Measurements from ENCODE around the gene CYLD. TPM values are rescaled to one million over a fixed set of nuclear protein-coding genes. Genes with fewer than 3 reads are reported as not detected.

The CYLD gene
- total RNA-seq, 1 donor from 2014 or later, result 10.3 TPM

DNA sequence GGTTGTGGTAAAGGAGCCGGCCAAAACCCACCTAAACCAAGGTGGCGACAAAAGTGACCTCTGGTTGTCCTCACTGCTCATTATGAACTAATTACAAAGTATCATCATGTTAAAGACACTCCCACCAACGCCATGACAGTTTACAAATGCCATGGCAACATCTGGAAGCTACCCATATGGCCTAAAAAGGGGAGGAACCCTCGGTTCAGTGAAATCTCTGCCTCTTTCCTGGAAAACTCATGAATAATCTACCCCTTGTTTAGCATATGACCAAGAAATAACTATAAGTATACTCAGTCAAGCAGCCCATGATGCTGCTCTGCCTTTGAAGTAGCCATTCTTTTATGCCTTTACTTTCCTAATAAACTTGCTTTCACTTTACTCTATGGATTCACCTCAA is 72.2 kb downstream of the CYLD start:
- H3K4me3 ChIP-seq (ENCODE audit: low read depth, low read length), result no peak overlapping the region
- TF ChIP-seq, protein P1, sequence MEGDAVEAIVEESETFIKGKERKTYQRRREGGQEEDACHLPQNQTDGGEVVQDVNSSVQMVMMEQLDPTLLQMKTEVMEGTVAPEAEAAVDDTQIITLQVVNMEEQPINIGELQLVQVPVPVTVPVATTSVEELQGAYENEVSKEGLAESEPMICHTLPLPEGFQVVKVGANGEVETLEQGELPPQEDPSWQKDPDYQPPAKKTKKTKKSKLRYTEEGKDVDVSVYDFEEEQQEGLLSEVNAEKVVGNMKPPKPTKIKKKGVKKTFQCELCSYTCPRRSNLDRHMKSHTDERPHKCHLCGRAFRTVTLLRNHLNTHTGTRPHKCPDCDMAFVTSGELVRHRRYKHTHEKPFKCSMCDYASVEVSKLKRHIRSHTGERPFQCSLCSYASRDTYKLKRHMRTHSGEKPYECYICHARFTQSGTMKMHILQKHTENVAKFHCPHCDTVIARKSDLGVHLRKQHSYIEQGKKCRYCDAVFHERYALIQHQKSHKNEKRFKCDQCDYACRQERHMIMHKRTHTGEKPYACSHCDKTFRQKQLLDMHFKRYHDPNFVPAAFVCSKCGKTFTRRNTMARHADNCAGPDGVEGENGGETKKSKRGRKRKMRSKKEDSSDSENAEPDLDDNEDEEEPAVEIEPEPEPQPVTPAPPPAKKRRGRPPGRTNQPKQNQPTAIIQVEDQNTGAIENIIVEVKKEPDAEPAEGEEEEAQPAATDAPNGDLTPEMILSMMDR (conservative IDR thresholded peaks at IDR 0.05; ENCODE audit: low read depth, low read length), result no peak
- DNase-seq (ENCODE audit: low read depth), result no peak

DNA sequence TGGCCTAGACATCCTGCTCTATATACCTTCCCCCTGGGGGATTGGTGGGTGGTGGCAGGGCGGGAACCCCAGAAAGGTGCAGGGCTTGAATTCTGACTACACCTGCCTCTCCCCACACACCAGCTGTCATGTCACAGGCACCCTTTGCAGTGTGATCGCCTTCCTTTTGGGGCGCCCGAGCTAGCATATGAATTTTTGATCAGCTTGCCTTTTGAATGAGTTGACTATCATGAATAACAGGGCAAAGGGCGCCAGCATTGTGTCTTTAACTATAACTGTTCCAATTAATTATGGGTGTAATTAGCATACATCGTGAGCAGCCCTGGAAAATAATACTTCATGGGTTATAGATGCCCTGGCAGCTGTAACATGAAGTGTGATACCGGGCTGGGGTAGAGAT is 72.7 kb downstream of the CYLD start:
- no peak overlapping the region for H3K4me3 ChIP-seq (ENCODE audit: low read depth, low read length)
- no peak for DNase-seq (ENCODE audit: low read depth)
- TF ChIP-seq, protein P1 (conservative IDR thresholded peaks at IDR 0.05; ENCODE audit: low read depth, low read length), result no peak

DNA sequence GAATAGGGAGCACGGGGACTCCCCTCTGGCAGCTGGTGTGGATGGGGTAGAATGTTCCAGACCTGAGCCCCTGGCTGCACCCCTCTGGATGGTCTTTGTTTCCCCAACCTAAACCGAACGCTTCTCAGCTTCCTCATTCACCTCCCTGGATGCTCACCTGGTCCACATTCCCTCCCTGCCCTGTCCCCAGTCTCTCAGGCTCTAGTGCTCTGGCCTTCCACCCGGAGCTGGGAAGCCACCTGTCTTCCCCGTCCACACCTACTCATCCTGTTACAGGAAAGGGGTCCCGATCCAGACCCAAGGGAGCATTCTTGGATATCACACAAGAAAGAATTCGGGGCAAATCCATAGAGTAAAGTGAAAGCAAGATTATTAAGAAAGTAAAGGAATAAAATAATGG is 73.5 kb downstream of the CYLD start:
- TF ChIP-seq, protein P1 (conservative IDR thresholded peaks at IDR 0.05; ENCODE audit: low read depth, low read length), result no peak
- DNase-seq (ENCODE audit: low read depth), result no peak

DNA sequence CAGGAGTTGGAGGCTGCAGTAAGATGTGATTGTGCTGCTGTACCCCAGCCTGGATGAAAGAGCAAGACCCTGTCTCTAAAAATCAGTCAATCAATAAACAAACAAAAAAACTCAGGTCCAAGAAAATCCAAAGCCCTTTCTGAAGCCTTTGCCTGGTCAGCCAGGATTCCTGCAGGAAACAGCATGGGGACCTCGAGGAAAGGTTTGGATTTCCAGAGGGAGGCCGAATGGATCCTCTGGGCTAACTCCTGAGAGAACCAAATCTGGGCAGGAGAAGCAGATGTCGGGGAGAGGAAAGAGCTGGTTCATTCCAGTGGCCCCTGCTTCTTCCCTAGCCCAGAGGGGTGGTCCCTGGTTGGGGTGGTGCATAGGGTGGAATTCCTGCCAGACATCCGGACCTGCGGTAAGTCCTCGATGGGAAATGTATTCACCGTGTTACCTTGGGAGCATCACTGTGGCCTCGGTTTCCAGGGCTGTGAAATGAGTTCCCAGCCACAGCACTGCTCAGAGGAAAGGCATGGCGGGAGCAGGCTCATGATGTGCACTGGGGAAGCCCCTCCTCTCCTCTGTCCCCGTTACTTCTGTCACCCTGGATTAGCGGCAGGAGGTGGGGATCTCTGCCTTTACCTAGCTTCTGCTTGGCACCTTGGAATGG is 75.1 kb downstream of the CYLD start:
- no peak overlapping the region for H3K4me3 ChIP-seq (ENCODE audit: low read depth, low read length)
- DNase-seq (ENCODE audit: low read depth), result no peak
- TF ChIP-seq, protein P1 (conservative IDR thresholded peaks at IDR 0.05; ENCODE audit: low read depth, low read length), result no peak

More for the DNA sequence above, 73.5 kb downstream of the CYLD start:
- no peak overlapping the region for H3K4me3 ChIP-seq (ENCODE audit: low read depth, low read length)

DNA sequence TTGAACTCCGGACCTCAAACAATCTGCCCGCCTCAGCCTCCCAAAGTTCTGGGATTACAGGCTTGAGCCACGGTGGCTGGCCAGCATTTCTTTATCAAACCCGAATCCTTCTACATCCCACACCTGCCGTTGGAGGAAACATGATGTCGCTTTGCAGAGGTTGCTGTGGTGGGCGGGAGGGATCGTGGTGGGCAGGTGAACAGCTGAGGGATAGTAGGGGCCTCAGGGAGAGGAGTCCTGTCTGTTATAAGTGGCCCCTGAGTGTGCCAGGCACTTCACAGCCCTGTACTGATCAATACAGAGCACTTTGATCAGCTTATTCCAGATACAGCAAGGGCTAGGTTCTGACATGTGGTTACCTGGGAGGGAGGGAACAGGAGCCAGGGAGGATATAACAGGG is 76.5 kb downstream of the CYLD start:
- no peak for DNase-seq (ENCODE audit: low read depth)
- no peak overlapping the region for H3K4me3 ChIP-seq (ENCODE audit: low read depth, low read length)
- TF ChIP-seq, protein P1 (conservative IDR thresholded peaks at IDR 0.05; ENCODE audit: low read depth, low read length), result no peak

DNA sequence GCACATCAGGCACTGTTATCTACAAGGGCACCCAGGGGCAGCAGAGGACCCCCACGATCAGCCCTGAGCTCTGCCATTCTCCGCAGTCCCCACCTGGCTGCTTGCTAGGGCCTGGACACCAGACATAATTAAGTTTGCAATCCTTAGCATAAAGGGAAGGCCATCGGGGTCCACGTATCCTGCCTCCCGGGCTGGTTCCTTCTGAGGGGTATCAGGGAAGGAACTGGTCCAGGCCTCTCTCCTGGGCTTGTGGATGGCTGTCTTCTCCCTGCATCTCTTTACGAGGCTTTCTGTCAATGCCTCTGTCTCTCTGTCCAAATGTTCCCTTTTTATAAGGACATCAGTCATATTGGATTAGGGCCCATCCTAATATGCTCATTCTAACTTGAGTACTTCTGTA is 77.8 kb downstream of the CYLD start:
- no peak for DNase-seq (ENCODE audit: low read depth)
- H3K4me3 ChIP-seq (ENCODE audit: low read depth, low read length), result no peak overlapping the region
- TF ChIP-seq, protein P1 (conservative IDR thresholded peaks at IDR 0.05; ENCODE audit: low read depth, low read length), result no peak

DNA sequence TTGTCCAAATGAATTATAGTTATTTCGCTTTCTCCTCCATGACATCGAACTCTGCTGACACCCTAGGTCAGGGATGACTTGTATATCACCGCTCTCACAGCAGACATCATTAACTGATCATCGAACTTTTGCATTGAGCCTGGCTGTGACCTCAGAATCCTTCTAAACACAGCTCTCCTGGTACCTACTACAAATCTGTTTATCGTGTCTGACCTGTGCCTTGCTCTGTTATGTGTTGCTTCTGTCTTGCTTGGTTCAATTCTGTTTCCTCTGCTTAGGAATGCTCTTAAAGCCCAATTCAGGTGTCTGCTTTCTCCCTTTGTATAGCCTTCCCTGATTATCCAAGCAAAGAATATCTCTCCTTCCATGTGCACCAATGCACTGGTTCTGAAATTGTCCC is 78.3 kb downstream of the CYLD start:
- TF ChIP-seq, protein P1 (conservative IDR thresholded peaks at IDR 0.05; ENCODE audit: low read depth, low read length), result no peak
- DNase-seq (ENCODE audit: low read depth), result no peak

More for the DNA sequence above, 78.3 kb downstream of the CYLD start:
- no peak overlapping the region for H3K4me3 ChIP-seq (ENCODE audit: low read depth, low read length)

All from epithelial cell of proximal tubule (primary cell).